ENCODE measurements around the gene OFD1.

- TF ChIP-seq, protein P1, sequence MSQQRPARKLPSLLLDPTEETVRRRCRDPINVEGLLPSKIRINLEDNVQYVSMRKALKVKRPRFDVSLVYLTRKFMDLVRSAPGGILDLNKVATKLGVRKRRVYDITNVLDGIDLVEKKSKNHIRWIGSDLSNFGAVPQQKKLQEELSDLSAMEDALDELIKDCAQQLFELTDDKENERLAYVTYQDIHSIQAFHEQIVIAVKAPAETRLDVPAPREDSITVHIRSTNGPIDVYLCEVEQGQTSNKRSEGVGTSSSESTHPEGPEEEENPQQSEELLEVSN (IDR thresholded peaks at IDR 0.05; ENCODE audit: borderline replicate concordance, low read depth) = no peak
- TF ChIP-seq, protein P2, sequence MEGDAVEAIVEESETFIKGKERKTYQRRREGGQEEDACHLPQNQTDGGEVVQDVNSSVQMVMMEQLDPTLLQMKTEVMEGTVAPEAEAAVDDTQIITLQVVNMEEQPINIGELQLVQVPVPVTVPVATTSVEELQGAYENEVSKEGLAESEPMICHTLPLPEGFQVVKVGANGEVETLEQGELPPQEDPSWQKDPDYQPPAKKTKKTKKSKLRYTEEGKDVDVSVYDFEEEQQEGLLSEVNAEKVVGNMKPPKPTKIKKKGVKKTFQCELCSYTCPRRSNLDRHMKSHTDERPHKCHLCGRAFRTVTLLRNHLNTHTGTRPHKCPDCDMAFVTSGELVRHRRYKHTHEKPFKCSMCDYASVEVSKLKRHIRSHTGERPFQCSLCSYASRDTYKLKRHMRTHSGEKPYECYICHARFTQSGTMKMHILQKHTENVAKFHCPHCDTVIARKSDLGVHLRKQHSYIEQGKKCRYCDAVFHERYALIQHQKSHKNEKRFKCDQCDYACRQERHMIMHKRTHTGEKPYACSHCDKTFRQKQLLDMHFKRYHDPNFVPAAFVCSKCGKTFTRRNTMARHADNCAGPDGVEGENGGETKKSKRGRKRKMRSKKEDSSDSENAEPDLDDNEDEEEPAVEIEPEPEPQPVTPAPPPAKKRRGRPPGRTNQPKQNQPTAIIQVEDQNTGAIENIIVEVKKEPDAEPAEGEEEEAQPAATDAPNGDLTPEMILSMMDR (IDR thresholded peaks at IDR 0.05) = no peak
- TF ChIP-seq MAZ (IDR thresholded peaks at IDR 0.05; ENCODE audit: borderline replicate concordance, low read depth, low read length) = no peak
- no peak for TF ChIP-seq HDAC2 (IDR thresholded peaks at IDR 0.05)
Measured at GRCh38 chrX:13761606-13762414, 27.3 kb downstream of the OFD1 start.

Measured in A549 (cell line).